Smooth muscle cell of the coronary artery (primary cell): ENCODE data around the gene TP53RK. TPM values are rescaled to one million over a fixed set of nuclear protein-coding genes. Genes with fewer than 3 reads are reported as not detected.

Experiments
- total RNA-seq: library from RNA; depleted of rRNA; stranded (reverse); fragments of >200 nt; gene quantifications from 2 replicates; pipeline ENCODE4 v1.2.3, GENCODE V29; 2014; ENCODE audit warnings: low replicate concordance

TP53RK gene
- total RNA-seq, result 9.4 and 18.8 TPM in 2 replicates

GRCh38 chr20:46689082-46689753, at the start of gene TP53RK:
TSS of gene TP53RK (minus strand) at chr20:46689444. CDS start at chr20:46689414, 30 bp downstream.

GRCh38 chr20:46709459-46710152, 20.4 kb upstream of the TP53RK start, which contains the start of gene SLC2A10:
TSS of gene SLC2A10 (plus strand) at chr20:46709649. CDS start at chr20:46709737, 88 bp downstream.

GRCh38 chr20:46651091-46651962, 37.9 kb downstream of the TP53RK start, which contains the start of gene SLC13A3:
TSS of gene SLC13A3 (minus strand) at chr20:46651459. CDS start at chr20:46651421, 38 bp downstream.

Other genes with a start within 250 kb of the TP53RK start
- 1.2 and 1.3 TPM in 2 replicates for gene ZNF334, start 175.9 kb downstream of the TP53RK start, total RNA-seq
- gene OCSTAMP, start 138.8 kb downstream of the TP53RK start, total RNA-seq, result not detected in 2 replicates
- 0.83 and 1.3 TPM in 2 replicates for gene SLC13A3, start 38.0 kb downstream of the TP53RK start, total RNA-seq
- gene SLC2A10, start 20.2 kb upstream of the TP53RK start, total RNA-seq, result 33.5 and 45.4 TPM in 2 replicates
- gene EYA2, start 205.4 kb upstream of the TP53RK start, total RNA-seq, result 0.15 and 0.70 TPM in 2 replicates